ENCODE data around the gene C15orf39.

DNA sequence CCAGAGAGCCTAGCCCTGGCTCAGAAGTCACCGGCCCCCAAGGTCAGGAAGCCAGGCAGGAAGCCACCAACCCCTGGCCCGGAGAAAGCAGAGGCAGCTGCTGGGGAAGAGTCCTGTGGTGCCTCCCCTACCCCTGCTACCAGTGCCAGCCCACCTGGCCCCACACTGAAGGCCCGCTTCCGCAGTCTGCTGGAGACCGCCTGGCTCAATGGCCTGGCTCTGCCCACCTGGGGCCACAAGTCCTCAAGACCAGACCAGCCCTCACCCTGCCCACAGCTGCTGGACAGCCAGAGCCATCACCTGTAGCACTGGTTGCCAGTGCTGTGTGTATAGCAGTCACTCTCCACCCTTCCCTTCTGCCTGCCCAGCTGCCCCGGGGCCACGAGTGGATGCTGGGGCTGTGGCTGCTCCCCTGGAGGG, 9.1 kb downstream of the C15orf39 start:
- no peak for TF ChIP-seq ZNF121 (CRISPR knock-in tag; conservative IDR thresholded peaks at IDR 0.05)
- TF ChIP-seq, protein P1, sequence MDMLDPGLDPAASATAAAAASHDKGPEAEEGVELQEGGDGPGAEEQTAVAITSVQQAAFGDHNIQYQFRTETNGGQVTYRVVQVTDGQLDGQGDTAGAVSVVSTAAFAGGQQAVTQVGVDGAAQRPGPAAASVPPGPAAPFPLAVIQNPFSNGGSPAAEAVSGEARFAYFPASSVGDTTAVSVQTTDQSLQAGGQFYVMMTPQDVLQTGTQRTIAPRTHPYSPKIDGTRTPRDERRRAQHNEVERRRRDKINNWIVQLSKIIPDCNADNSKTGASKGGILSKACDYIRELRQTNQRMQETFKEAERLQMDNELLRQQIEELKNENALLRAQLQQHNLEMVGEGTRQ (CRISPR knock-in tag; IDR thresholded peaks at IDR 0.05), result no peak
- TF ChIP-seq, protein P2, sequence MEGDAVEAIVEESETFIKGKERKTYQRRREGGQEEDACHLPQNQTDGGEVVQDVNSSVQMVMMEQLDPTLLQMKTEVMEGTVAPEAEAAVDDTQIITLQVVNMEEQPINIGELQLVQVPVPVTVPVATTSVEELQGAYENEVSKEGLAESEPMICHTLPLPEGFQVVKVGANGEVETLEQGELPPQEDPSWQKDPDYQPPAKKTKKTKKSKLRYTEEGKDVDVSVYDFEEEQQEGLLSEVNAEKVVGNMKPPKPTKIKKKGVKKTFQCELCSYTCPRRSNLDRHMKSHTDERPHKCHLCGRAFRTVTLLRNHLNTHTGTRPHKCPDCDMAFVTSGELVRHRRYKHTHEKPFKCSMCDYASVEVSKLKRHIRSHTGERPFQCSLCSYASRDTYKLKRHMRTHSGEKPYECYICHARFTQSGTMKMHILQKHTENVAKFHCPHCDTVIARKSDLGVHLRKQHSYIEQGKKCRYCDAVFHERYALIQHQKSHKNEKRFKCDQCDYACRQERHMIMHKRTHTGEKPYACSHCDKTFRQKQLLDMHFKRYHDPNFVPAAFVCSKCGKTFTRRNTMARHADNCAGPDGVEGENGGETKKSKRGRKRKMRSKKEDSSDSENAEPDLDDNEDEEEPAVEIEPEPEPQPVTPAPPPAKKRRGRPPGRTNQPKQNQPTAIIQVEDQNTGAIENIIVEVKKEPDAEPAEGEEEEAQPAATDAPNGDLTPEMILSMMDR (IDR thresholded peaks at IDR 0.05 in 2 of 3, conservative IDR thresholded peaks at IDR 0.05 in 1 of 3; ENCODE audit: insufficient read depth in 2 of 3, low read depth in 1 of 3, low read length in 3 of 3), result no peak
